ENCODE data around the gene C11orf58.

C11orf58 gene

DNA sequence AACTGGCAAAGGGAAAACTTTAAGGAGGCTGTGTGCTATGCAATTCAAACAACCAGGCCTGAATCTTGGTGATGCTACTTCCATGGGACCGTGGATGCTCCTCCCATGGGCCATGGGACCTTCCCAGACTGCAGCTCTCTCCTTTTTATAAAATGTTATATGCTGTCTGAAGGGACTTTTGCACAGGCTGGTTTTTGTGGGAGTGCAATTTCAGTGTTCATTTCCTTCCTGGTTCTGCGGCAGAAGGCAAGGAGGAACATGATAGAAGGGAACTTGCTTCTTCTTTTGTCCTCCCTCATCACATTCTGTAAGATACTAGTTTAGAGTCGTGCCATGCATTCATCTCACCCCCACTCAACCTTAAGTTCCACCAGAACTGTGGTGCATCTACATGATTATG, 68.9 kb downstream of the C11orf58 start:
- DNase-seq = no peak
- TF ChIP-seq, protein P1, sequence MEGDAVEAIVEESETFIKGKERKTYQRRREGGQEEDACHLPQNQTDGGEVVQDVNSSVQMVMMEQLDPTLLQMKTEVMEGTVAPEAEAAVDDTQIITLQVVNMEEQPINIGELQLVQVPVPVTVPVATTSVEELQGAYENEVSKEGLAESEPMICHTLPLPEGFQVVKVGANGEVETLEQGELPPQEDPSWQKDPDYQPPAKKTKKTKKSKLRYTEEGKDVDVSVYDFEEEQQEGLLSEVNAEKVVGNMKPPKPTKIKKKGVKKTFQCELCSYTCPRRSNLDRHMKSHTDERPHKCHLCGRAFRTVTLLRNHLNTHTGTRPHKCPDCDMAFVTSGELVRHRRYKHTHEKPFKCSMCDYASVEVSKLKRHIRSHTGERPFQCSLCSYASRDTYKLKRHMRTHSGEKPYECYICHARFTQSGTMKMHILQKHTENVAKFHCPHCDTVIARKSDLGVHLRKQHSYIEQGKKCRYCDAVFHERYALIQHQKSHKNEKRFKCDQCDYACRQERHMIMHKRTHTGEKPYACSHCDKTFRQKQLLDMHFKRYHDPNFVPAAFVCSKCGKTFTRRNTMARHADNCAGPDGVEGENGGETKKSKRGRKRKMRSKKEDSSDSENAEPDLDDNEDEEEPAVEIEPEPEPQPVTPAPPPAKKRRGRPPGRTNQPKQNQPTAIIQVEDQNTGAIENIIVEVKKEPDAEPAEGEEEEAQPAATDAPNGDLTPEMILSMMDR (IDR thresholded peaks at IDR 0.05; ENCODE audit: low read depth, low read length) = no peak
- no peaks in the 10 kb centered on the region for H3K27me3 ChIP-seq
- H3K4me1 ChIP-seq = no peaks in the 10 kb centered on the region
- no peaks in the 10 kb centered on the region for H3K36me3 ChIP-seq
- H3K4me3 ChIP-seq (ENCODE audit: low read depth, low read length) = no peak overlapping the region
- no peaks in the 10 kb centered on the region for H3K9me3 ChIP-seq
